GM18951 (cell line): Measurements from ENCODE around the gene TRMT61A.

ENCODE experiments used
- POLR2A ChIP-seq: IDR thresholded peaks from 4 replicates; pipeline ENCODE4 v1.6.1; 2011; ENCODE audit warnings: mild to moderate bottlenecking; ENCODE audit not compliant: insufficient read length, insufficient read depth; ENCODE audit errors: extremely low read depth
- in situ Hi-C: fragments of 300-500 bp; cut with MboI; formaldehyde crosslinking; loops from one replicate; pipeline ENCODE4 v1.12.0; 2022; ENCODE audit warnings: low sequenced_read_pairs, mixed read lengths, inconsistent platforms; ENCODE audit not compliant: unreplicated experiment

Gene TRMT61A

DNA sequence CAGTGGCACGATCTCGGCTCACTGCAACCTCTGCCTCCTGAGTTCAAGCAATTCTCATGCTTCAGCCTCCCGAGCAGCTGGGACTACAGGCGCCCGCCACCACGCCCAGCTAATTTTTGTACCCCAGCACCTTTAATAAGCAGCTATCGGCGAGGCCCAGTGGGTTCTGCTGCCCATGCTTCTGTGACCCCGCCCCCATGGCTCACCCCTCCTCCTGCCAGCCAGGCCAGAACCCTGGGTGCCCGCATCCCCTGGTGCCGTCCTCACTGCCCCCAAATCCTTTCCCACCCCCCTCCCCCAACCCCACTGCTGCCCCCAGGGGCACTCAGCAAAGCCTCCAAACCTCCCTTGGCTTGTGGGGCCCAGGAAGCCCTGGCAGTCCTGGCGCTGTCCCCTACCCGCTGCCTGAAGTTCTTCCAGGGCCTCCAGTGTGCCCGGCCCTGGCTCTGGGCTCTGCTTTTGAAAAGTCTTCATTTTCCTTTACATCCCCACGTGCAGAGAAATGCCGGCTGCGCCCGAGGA, 19.0 kb downstream of the TRMT61A start:
- in situ Hi-C loops = no loop called here
- no peak for TF ChIP-seq POLR2A

DNA sequence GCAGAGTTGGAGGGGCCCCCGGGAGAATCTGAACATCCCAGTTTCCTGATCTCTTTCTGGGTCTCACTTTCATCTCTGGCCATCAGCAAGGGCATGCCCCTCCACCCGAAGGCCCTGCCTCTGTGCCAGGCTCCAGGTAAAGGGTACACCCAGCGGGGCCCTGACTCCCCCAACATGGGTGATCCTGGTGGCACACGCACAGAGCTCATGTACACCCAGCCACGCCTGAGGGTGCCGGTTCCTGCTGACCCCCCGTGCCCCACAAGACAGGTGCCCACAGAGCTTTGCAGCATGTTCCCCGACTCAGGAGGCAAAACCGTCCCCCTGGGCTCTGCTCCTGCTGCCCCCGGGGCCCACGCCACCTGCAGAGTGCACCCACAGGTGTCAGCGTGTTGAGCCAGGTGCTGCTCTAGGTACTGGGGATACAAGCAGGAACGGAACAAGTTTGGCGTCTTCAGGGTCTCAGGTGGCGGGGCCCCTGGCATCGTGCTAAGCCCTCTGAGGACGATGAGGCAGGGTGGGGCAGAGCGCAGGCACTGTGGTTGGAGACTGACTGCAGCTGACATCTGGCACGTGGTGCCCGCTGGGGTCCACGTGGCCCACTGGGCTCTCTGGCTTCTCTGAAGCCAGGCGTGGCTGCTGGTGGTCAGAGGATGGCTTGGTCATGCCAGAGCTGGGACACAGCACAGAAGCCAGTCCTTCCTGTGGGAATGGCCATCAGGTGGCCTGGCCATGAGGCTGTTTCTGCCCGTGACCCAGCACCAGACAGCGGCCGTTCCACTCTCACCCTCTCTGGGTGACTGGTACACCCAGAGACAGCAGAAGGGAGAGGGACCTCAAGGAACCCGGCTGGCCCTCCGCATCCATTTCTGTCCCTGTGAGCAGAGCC, 19.7 kb downstream of the TRMT61A start:
- in situ Hi-C loops = no loop called here
- TF ChIP-seq POLR2A = no peak

DNA sequence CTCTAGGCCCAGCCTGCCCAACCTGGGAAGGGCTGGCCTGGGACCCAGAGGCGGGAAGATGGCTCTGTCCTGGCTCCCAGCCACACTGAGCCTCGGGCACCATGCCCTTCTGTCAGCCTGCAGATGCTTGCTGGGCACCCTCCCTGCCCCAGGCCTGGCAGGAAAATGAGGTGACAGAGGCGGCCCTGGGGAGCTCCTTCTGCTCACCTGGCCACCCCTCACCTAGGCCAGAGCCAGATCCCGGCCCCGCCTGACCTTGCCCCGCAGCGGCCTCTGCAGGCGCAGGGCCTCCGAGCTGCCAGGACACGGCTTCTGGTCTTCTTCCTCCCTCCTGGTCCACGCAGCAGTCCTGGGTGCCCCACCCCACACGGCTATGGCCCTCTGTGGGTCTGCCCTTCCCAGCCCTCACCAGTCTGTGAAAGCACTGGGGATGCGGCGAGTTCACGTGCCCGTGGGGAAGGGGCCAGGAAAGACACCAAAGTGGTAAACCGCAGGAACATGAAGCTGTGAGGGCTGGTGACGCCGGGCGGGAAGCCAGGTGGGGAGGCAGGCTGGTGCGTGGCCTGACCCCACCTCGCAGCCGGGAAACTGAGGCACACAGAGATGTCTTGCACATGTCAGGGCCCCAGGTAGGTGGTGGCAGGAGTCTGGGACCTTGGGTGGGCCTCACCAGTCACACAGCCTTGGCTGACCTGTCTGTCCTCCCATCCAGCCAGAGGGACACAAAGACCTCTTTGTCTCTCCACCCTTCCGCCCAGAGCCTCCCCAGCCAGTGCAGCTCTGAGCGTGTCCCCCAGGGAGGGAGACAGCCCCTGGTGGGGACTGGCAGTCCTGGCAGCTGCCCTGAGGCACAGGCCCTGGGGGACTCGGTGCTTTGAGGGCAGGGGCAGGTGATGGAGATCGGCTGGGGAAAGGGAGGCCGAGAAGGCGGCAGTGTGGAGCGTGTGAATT, 20.6 kb downstream of the TRMT61A start:
- in situ Hi-C loops = no loop called here

DNA sequence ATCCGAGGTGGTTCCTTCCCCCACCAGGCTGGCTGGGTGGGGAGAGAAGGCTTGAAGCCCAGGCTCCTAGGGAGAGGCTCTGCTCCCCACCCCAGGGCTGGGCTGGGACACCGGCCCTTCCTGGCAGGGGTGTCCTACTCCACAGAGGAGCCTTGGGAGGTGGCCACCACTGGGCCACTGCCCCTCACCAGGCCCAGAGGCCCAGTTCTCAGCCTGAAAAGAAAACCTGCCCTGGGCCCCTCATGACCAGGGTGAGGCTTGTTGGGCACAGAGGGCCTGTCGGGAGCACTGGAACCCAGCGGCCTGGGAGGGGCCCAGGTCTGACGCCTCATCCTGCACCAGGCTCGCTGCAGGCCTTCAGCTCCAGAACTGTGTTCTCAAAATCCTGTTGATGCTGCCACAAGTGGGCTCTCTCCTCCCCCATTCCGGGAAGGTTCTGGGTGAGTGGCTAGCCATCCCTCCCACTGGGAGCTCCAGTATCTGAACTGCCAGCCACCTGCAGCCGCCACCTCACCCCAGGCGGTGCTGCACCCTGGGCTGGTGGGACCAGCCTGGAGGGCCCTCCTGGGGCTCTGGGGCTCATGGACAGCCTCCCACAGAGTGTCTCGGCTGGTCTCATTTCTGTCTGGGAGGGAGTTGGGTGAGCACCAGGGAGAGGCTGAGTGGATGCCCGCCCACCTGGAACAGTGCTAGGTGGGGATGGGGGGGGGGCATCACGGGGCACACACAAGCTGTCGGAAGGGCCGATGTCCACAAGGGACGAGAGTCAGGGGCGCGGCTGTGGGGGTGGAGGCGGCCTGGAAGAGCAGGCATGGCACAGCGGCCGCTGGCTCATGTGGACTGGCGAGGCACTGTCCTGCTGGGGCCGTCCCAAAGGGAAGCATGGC, 21.7 kb downstream of the TRMT61A start:
- no peak for TF ChIP-seq POLR2A
- in situ Hi-C loops = no loop called here

More for the DNA sequence above, 20.6 kb downstream of the TRMT61A start:
- no peak for TF ChIP-seq POLR2A

DNA sequence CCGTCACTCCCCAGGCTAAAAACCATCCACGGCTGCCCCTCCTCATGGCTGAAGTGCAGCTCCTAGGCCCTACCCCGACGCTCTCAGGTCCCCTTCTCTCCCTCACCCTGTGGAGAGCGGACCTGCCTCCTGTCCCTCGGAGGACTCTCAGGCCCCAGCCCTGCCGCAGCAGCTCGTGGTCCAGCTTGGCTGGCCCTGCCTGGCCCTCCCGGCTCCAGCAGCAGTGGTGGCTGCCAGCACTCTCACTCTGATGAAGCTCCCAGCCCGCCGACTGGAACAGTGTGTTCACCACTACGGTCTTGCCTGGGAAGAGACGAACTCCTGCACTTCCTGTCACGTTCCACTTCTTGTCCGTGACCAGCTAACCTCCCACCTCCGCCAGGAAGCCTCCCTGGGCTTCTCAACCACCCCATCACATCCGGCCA, 22.4 kb downstream of the TRMT61A start:
- TF ChIP-seq POLR2A = no peak
- in situ Hi-C loops = no loop called here

DNA sequence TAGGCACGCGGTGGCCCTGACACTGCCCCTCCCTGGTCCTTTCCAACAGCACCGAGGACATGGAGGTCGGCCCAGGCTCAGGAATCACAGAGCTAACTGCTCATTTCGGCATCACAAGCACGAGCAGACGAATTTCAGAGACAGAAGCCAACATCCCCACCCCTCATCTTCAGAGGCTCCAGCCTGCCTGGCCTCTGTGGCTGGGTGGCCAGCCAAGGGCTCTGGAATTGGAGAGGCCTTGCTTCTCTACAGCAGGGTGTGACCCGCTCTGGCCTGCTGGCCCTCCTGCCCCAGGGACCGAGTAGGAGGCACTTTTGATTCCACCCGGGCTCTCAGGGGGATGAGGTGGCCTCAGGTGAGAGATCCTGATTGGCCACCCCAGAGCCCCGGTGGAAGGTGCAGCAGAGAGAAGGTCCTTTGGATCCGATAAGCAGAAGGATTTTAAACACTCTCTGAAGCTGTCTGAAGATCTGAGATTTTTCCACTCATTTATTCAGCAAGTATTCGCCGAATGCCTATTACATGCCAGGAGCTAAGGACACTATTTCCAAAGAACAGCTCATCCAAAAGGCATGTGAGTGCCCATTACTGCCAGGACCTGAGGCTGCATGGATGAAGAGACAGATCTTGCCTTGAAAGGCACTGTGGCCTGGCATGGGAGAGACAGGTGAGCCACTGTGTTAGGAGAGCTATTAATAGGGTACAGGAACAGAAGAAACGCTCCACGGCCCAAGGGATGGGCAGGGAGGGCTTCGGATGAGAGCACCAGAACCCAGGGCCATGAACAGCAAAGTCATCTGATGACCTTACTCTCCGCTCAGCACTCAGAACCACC, 23.2 kb downstream of the TRMT61A start:
- TF ChIP-seq POLR2A = no peak
- in situ Hi-C loops = no loop called here

DNA sequence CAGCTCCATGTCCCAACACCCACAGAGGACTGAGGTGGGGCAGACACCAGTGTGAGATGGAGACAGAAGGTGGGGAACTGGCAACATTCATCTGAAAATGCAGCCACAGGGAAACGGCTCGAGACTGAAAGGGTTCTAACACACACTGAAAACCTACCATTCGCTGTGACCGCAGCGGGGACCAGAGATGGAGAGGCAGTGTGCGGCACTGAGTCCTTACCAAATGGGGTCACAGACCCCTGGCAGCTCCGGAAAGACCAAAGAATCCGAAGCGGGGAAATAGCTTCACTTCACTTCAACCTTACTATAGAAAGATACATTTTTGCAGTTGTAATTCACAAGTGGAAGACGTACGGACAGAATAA, 23.8 kb downstream of the TRMT61A start:
- no peak for TF ChIP-seq POLR2A
- in situ Hi-C loops = no loop called here

DNA sequence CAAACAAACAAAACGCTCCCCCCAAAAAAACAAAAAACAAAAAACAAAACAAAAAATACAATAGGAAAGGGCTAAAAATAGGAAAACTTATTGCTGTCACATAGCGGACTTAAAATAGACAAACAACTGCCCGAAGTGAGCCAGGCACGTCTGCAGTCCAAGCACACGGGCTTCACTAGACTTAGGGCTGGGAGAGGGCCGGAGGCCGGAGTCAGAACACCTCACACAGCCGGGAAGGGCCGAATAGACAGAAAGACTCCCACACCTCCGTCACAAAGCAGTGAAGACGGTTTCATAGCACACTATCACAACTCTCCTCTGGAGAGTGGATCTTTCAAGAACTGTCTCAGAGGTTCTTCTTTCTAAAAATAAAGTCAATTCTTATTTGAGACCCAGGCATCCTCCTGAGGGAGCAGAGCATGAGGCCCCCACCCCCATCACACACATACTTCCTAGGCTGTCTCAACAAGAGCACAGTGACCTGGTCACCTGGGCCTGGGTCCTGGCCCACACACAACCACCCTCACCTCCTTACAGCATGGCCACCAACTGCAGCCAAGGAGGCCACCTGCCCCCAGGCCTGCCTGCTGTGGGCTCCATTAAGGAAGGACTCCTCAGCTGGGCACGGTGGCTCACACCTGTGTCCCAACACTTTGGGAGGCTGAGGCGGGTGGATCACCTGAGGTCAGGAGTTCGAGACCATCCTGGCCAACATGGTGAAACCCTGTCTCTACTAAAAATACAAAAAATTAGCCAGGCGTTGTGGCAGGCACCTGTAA, 26.8 kb downstream of the TRMT61A start:
- TF ChIP-seq POLR2A = no peak
- in situ Hi-C loops = no loop called here

DNA sequence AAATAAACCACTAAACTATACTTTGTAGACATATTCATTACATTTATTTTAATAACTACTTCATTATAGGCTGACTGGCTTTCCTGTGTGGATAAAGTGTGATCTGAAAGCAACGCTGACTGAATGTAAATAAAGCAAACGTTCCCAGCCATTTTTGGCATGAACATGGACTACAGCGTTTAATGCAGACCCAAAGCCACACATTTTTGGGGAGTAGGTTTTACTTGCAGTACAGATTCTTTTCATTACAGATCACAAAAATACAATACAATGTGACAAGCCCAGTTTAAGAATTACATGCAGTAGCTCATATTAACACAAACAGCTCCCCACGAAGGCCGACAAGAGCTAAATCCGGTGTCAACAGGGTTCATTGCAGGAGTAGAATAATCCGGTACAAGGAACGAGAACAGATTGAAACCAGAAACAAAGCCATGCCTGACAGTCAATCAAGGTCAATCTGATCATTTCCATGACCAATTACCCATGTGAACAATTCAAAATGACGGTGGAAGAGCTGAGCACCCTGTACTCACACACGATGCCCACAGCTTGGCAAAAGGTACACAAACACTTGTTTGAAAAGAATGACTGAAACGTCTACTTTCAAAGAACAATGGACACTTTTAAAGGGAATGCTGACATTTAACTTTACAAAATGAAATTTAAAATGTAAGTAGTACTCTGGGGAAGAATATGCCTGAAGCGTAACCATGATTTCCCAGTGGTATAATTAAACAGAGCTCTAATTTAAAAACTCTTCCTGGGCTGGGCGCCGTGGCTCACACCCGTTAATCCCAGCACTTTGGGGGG, 28.2 kb downstream of the TRMT61A start:
- no peak for TF ChIP-seq POLR2A
- in situ Hi-C loops = no loop called here

DNA sequence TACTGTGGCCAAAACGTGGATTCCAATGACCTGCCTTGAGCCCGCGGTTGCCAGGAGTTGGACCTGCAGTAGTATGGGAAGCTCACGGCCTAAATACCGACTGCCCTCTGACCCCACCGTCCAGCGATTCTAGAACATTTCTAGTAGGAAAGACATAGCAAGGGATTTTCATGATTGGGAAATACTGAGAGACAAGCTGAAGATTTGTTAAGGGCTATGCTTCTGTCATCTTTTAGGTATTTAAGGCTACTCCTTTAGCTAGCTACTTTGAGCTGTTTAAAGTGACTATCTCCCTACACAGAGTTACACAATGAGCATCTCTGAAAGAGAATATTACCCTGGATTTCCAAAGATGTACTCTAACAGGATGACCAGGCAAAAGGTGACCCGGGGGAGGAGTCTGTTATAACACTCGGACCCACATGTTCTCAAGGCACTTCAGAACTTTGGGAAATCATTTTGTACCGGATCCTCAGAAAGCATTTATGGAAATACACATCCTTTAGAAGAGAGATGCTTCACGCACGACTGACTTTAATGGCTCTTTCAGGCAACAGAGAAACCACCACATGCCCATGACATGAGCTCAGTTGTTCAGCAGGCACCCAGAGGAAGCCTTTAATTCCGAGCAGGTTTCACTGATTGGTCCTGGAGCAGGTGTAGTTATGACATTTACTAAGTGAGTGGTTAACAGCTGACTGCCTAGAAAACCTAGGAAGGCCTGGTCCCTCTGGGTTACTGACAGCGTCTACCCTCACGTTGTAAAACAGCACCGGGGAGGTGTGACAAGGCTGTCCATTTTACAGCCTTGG, 29.3 kb downstream of the TRMT61A start:
- in situ Hi-C loops = no loop called here
- TF ChIP-seq POLR2A = no peak

DNA sequence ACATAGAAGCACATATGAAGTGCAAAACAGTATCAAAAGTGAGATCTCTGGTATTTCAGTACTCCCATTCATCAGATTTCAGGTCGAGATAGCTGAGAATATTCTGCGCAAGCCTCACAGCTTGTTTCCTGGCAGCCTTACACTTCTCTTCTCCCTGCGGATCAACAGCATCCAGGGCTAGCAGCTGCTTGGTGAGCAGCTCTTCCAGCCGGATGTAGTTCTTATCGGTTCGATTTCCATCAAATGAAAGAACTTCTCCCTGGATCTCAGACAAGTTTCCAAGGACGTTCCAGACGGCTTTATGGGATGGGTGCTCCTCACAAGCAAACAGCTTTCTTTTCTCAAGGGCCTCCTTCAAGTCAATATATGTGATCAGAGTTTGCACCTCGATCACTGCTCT, 30.8 kb downstream of the TRMT61A start:
- in situ Hi-C loops = no loop called here
- TF ChIP-seq POLR2A = no peak
